GM18861 (cell line): ENCODE data around the gene JMJD4.

Experiments used
- ATAC-seq: cut with Tn5 transposase; IDR thresholded peaks from one replicate; pipeline ENCODE4 v1.9.1; 2021; ENCODE audit not compliant: unreplicated experiment

Gene JMJD4

GRCh38 chr1:227769047-227769935 is 34.2 kb upstream of the JMJD4 start:
- ATAC-seq: no peak

GRCh38 chr1:227768640-227769039 is 33.5 kb upstream of the JMJD4 start:
- ATAC-seq: no peak

GRCh38 chr1:227768125-227768439 is 33.0 kb upstream of the JMJD4 start:
- no peak for ATAC-seq

- no peak for ATAC-seq
Measured at GRCh38 chr1:227767401-227768124, 32.5 kb upstream of the JMJD4 start.

- ATAC-seq: no peak
Measured at GRCh38 chr1:227766653-227767277, 31.7 kb upstream of the JMJD4 start.

GRCh38 chr1:227766015-227766634 is 31.0 kb upstream of the JMJD4 start:
- peak; percentile 39 for ATAC-seq

- no peak for ATAC-seq
Measured at GRCh38 chr1:227765261-227766014, 30.3 kb upstream of the JMJD4 start.

- ATAC-seq: no peak
Measured at GRCh38 chr1:227764019-227764391, 28.9 kb upstream of the JMJD4 start.

- no peak for ATAC-seq
Measured at GRCh38 chr1:227763246-227764018, 28.3 kb upstream of the JMJD4 start.

- ATAC-seq: peak; percentile 71
Measured at GRCh38 chr1:227762231-227762911, 27.3 kb upstream of the JMJD4 start.

GRCh38 chr1:227761621-227762230 is 26.6 kb upstream of the JMJD4 start:
- ATAC-seq: no peak

- no peak for ATAC-seq
Measured at GRCh38 chr1:227760377-227760776, 25.3 kb upstream of the JMJD4 start.

- no peak for ATAC-seq
Measured at GRCh38 chr1:227759341-227760300, 24.5 kb upstream of the JMJD4 start.

- peak; percentile 38 for ATAC-seq
Measured at GRCh38 chr1:227758366-227758765, 23.3 kb upstream of the JMJD4 start.

GRCh38 chr1:227757781-227758180 is 22.7 kb upstream of the JMJD4 start:
- ATAC-seq: no peak

- no peak for ATAC-seq
Measured at GRCh38 chr1:227756172-227756959, 21.3 kb upstream of the JMJD4 start.

GRCh38 chr1:227754958-227755357 is 19.9 kb upstream of the JMJD4 start:
- ATAC-seq: no peak
